ENCODE measurements around the gene AIFM3. TPM values are rescaled to one million over a fixed set of nuclear protein-coding genes. Genes with fewer than 3 reads are reported as not detected.

The AIFM3 gene
- total RNA-seq, 1 donor from 2014 or later, result 0.93 TPM

Other genes with a start within 250 kb of the AIFM3 start
- not detected in 2 replicates for gene SERPIND1, start 193.1 kb upstream of the AIFM3 start, total RNA-seq
- 80.4 and 84.7 TPM in 2 replicates for gene PI4KA, start 108.4 kb upstream of the AIFM3 start, total RNA-seq
- 24.6 and 27.7 TPM in 2 replicates for gene SNAP29, start 108.2 kb upstream of the AIFM3 start, total RNA-seq
- 78.2 and 79.2 TPM in 2 replicates for gene CRKL, start 49.8 kb upstream of the AIFM3 start, total RNA-seq
- gene LZTR1, start 15.0 kb downstream of the AIFM3 start, total RNA-seq, result 81.9 and 87.5 TPM in 2 replicates
- 35.1 and 36.8 TPM in 2 replicates for gene THAP7, start 34.9 kb downstream of the AIFM3 start, total RNA-seq
- gene P2RX6, start 47.9 kb downstream of the AIFM3 start, total RNA-seq, result 0.18 and 0.22 TPM in 2 replicates
- not detected in 2 replicates for gene SLC7A4, start 65.3 kb downstream of the AIFM3 start, total RNA-seq
- not detected in 2 replicates for gene LRRC74B, start 78.7 kb downstream of the AIFM3 start, total RNA-seq